Stimulated activated CD4-positive, alpha-beta T cell treated with anti-CD3 and anti-CD28 coated beads, Interleukin-4, amount 100 ng/mL, for 1 hour (primary cell): ENCODE data around the gene RASAL1.

ENCODE experiments used
- DNase-seq: peaks from one replicate; pipeline ENCODE4 v3.0.0-alpha.2; 2020

RASAL1 gene

GRCh38 chr12:113055594-113056380, 79.8 kb downstream of the RASAL1 start:
- no peak for DNase-seq

GRCh38 chr12:113054948-113055486, 80.5 kb downstream of the RASAL1 start:
- no peak for DNase-seq

DNA sequence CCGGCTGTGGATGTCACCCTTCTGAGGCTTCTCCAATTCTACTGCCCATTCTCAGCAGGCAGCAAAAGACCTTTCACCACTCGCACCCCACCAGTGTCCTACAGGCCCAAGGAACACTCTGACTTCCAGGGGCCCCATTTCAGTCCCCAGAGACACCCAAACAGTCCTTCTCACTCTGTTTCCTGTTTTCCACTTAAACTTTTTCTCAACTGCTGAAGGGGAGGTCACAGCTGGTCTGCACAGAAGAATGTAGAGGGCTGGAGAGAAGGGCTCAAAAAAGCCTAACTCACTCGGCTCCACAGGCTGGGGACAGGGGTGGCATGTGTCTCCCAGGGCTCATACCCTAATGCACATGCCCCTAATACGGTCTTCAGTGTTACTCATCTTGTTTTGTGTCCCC, 83.2 kb downstream of the RASAL1 start:
- no peak for DNase-seq

- no peak for DNase-seq
Measured at GRCh38 chr12:113051759-113052158, 83.8 kb downstream of the RASAL1 start.

DNA sequence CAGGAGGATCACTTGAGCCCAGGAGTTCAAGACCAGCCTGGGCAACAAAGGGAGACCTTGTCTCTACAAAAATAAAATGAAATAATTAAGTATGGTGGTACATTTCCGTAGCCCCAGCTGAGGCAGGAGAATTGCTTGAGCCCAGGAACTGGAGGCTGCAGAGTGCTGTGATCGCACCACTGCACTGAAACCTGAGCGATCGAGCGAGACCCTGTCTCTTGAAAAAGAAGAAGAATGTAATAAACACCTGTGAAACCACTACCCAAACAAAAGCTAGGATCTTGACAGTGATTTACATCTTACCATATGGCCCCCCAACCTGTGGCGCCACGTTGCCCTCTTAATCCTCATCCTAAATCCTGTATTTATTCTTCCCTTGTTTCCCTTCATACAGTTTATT, 84.8 kb downstream of the RASAL1 start:
- DNase-seq: no peak

- no peak for DNase-seq
Measured at GRCh38 chr12:113049976-113050742, 85.4 kb downstream of the RASAL1 start.
